Esophagus squamous epithelium (tissue), 4 donors: ENCODE data around the gene FANCE.

Experiments
- CTCF ChIP-seq, 6 experiments: fragments of 450-650 bp in 4 of 6; fragments of 200-600 bp in 2 of 6; sonication (generic) in 2 of 6; IDR thresholded peaks; one replicate each; pipeline ENCODE4 v1.5.1; 2016 to 2019; ENCODE audit warnings: antibody characterized with exemption in 6 of 6, mild to moderate bottlenecking in 4 of 6, moderate library complexity in 4 of 6
- POLR2A ChIP-seq, 4 donors: fragments of 450-650 bp; IDR thresholded peaks; one replicate each; pipeline ENCODE4 v1.6.1; 2017; ENCODE audit warnings: antibody characterized with exemption in 4 of 4, mild to moderate bottlenecking in 4 of 4, moderate library complexity in 3 of 4

DNA sequence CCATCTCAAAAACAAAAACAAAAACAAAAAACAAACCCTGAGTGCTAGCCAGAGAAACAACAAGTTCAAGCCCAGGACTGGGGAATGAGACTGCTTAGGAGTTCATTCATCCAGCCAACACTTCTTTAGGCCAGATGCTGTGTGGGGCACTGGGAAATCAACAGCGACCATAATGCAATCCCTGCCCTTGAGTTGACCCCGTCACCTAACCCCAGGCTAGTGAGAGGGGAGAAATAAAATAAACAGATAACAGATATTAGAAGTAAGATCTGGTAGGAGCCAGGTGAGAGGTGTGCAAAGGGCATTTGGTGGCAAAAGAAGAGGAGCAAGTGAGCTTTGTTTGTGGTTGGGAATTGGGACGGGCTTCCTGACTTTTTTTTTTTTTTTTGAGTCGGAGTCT, 11.2 kb downstream of the FANCE start:
- TF ChIP-seq CTCF (IDR thresholded peaks at IDR 0.05) (no peak), POLR2A (IDR thresholded peaks at IDR 0.05) (no peak)
